BJ (cell line): ENCODE measurements around the gene HSPA14. TPM values are rescaled to one million over a fixed set of nuclear protein-coding genes. Genes with fewer than 3 reads are reported as not detected.

Experiments
- CTCF ChIA-PET: fragments of 350-600 bp; formaldehyde crosslinking; extraction: SDS; loops from one replicate; lab custom pipeline; 2021; ENCODE audit warnings: antibody characterized with exemption, inconsistent platforms; lab: Yijun Ruan, JAX
- POLR2A ChIA-PET: fragments of 300-600 bp; sonication (Branson Sonifier 250); formaldehyde crosslinking; extraction: SDS; loops from one replicate; lab custom pipeline; 2021; ENCODE audit warnings: antibody characterized with exemption; lab: Charles Lee
- DNase-seq: peaks from one replicate; pipeline ENCODE4 v3.0.0-alpha.2; 2011; ENCODE audit warnings: low read depth
- H3K27me3 ChIP-seq: 2 replicates; pipeline ENCODE4 v1.6.0; 2011; ENCODE audit warnings: low read length; ENCODE audit not compliant: control insufficient read depth, insufficient read depth
- H3K36me3 ChIP-seq: 2 replicates; pipeline ENCODE4 v1.5.1; 2011; ENCODE audit warnings: low read length; ENCODE audit not compliant: control insufficient read depth, insufficient read depth
- H3K4me3 ChIP-seq: 2 replicates; pipeline ENCODE4 v1.5.1; 2011; ENCODE audit warnings: low read depth, mild to moderate bottlenecking, control low read depth, low read length
- CTCF ChIP-seq: IDR thresholded peaks from 2 replicates; pipeline ENCODE4 v1.5.1; 2011; ENCODE audit warnings: low read depth, mild to moderate bottlenecking, control low read depth, inconsistent platforms, low read length, moderate library complexity; ENCODE audit not compliant: insufficient read depth
- polyA minus RNA-seq: library from RNA; depleted of rRNA, polyadenylated mRNA; stranded (reverse); fragments of >200 nt; gene quantifications from 2 replicates; pipeline ENCODE4 v1.2.3, GENCODE V29; 2011; rRNA and poly(A)+ RNA removed
- polyA plus RNA-seq: library from polyadenylated mRNA; depleted of rRNA; stranded (reverse); fragments of >200 nt; gene quantifications from 2 replicates; pipeline ENCODE4 v1.2.3, GENCODE V29; 2011; rRNA removed

Gene HSPA14
- polyA plus RNA-seq = 5.4 and 10.0 TPM in 2 replicates
- 0.90 and 1.1 TPM in 2 replicates for polyA minus RNA-seq

DNA sequence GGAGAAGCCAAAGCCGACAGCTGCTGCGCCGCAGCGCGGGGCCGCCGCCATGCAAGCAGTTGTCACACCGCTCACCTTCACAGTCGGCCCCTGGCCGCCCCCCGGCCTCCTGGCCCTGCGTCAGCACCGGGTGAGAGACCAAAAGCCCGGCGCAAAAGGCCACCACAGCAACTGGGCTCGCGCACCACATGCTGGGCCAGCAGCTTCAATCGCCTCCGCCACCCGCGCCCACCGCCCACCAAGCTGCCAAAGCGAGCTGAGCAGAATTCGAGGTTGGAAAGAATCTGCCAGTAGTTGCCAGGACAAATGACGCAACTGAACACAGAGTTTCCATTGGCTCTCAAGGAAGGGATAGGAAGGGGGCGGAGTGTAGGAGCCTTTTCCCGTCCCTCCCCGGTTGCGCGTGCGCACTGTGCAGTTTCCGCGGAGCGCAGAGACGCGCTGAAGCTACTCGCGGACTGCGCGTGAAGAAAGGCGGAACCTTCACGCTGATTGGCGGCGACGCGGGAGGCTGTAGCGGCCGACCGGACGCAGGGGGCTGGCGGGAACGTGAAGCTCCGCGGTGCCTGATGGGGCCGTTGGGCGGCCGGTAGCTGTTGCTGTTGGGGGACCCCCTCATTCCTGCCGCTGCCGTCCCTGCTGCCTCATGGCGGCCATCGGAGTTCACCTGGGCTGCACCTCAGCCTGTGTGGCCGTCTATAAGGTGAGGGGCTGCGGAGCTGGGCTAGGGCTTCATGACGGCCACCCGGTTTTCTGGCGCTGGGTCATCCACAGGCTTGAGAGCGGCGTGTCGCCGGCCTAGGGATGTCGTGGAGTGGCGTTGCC is at the start of gene HSPA14, which contains the start of the genes CDNF and MSANTD7:
Gene HSPA14, plus strand, starts transcription at position 550 of the 825 bp plus-strand sequence. Its CDS starts 97 bp downstream, at position 647.
Gene CDNF, minus strand, starts transcription at position 281 of the 825 bp plus-strand sequence. Its CDS starts 91 bp downstream, at position 190.
Gene MSANTD7, plus strand, starts transcription at position 550 of the 825 bp plus-strand sequence. CDS start 3,979 bp downstream, outside the sequence.
- POLR2A ChIA-PET = interaction anchor here (0.6 kb wide), 1 partner anchor 80 kb away, joined by 3 read pairs; no protein-coding TSS in a partner anchor
- TF ChIP-seq CTCF = no peak; the same call in 1 of the 2 replicates
- Histone ChIP-seq H3K4me3 (peak within 1 kb of the TSS; percentile 84), H3K36me3 (peaks cover 4% of the 10 kb centered on the region), H3K27me3 (no peaks in the 10 kb centered on the region)
- peak; percentile 96 for DNase-seq
- CTCF ChIA-PET = interaction anchor here (1.0 to 1.7 kb wide), 5 partner anchors 11 to 339 kb away, joined by 3 to 13 read pairs (median 4); no protein-coding TSS in a partner anchor

DNA sequence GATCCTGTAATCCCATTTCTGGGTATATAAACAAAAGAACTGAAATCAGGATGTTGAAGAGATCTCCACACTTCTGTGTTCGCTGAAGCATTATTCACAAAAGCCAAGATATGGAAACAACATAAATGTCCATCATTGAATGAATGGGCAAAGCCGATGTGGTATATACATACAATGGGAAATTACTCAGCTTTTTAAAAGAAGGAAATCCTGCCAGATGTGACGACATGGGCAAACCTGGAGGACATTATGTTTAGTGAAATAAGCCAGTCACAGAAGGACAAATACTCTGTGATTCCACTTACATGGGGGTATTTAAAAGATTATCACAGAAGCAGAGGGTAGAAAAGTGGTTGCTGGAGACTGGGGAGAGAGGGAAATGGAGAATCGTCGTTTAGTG is 39.5 kb upstream of the HSPA14 start:
- DNase-seq = no peak
- CTCF ChIA-PET = interaction anchor here (1.2 to 1.6 kb wide), 2 partner anchors 10 to 12 kb away, joined by 5 read pairs; no protein-coding TSS in a partner anchor
- POLR2A ChIA-PET = no interaction called here

DNA sequence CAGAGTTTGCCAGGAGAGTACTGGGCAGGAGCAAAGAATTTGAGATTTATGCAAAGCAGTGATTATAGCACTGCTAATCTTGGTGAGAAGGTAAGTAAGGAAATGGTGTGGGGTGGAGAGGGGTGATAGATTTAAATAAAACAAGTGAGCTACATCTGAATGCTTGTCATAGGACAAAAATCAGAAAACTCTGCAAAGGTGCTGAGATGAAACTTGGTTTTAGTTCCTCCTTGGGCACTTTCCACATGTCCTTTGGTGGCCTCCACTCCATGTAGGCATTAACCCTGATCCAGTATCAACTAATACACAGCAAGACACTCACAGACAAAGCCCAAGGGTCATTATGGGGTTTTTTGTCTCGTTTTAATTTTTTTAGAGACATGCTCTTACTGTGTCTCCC is 37.7 kb upstream of the HSPA14 start:
- ChIA-PET CTCF (interaction anchor here (1.6 kb wide), 2 partner anchors 10 to 264 kb away, joined by 3 to 5 read pairs; no protein-coding TSS in a partner anchor), POLR2A (no interaction called here)
- DNase-seq = no peak
- H3K27me3 ChIP-seq = peaks cover 2% of the 10 kb centered on the region
- no peak for TF ChIP-seq CTCF
- H3K4me3 ChIP-seq = no peak overlapping the region
- no peaks in the 10 kb centered on the region for H3K36me3 ChIP-seq

More for the DNA sequence above, 39.5 kb upstream of the HSPA14 start:
- H3K4me3 ChIP-seq = no peak overlapping the region
- H3K27me3 ChIP-seq = peaks cover 2% of the 10 kb centered on the region
- TF ChIP-seq CTCF = no peak
- no peaks in the 10 kb centered on the region for H3K36me3 ChIP-seq

DNA sequence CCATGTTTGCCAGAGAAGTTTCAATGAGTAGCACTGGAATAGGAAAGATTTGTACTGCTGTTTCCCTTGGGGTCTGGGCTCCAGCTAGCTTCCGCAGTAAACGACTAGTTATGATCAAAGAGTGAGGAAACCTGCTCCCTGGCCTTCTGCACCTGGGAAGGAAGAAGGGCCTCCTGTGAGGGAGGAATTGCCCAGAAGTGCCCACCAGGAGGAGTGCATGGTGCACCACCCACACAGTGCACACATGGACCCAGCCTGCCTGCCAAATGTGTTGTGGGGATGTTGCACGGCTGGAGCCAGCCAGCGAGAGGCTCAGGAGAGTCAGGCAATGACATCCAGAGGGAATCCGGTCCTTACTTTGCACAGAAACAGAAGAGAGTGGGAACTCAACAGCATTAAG is 36.4 kb upstream of the HSPA14 start:
- Histone ChIP-seq H3K36me3 (no peaks in the 10 kb centered on the region), H3K27me3 (peaks cover 2% of the 10 kb centered on the region), H3K4me3 (no peak overlapping the region)
- DNase-seq = no peak
- CTCF ChIA-PET = no interaction called here
- TF ChIP-seq CTCF = no peak
- POLR2A ChIA-PET = no interaction called here

- DNase-seq = no peak
- Histone ChIP-seq H3K4me3 (no peak overlapping the region), H3K36me3 (no peaks in the 10 kb centered on the region), H3K27me3 (peaks cover 2% of the 10 kb centered on the region)
- CTCF ChIA-PET = no interaction called here
- POLR2A ChIA-PET = no interaction called here
- TF ChIP-seq CTCF = no peak
Measured at GRCh38 chr10:14803827-14804226, 34.3 kb upstream of the HSPA14 start.
